Measurements from ENCODE around the gene FGGY.

DNA sequence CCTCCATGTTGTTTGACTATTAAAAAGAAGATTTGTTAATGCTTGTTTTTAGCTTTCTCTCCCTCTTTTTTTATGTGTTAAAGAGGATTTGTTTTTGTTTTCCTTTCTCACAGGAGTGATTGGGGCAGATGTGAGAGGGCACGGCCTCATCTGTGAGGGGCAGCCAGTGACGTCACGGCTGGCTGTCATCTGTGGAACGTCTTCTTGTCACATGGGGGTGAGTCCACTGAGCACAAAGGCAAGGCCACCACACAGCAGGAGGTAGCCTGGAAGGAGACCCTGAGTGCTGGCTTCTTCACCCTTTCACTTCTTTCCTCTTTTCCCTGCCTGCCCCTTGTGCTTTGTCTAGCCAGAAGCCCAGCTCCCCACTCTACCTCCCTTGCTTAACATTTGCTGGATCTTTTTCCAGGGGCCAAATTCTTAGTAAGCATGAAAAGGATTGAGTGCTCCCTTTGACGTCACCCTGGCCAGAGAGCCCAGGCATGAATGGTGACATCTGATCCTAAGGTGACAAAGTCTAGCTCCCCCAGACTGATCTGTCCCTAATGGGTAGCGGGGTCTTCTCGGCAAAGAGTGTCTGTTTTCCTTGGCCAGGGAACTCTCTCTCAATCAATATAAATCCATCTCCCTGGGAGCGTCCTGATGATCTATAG lies 257.2 kb downstream of the FGGY start:
- TF ChIP-seq, protein P1, sequence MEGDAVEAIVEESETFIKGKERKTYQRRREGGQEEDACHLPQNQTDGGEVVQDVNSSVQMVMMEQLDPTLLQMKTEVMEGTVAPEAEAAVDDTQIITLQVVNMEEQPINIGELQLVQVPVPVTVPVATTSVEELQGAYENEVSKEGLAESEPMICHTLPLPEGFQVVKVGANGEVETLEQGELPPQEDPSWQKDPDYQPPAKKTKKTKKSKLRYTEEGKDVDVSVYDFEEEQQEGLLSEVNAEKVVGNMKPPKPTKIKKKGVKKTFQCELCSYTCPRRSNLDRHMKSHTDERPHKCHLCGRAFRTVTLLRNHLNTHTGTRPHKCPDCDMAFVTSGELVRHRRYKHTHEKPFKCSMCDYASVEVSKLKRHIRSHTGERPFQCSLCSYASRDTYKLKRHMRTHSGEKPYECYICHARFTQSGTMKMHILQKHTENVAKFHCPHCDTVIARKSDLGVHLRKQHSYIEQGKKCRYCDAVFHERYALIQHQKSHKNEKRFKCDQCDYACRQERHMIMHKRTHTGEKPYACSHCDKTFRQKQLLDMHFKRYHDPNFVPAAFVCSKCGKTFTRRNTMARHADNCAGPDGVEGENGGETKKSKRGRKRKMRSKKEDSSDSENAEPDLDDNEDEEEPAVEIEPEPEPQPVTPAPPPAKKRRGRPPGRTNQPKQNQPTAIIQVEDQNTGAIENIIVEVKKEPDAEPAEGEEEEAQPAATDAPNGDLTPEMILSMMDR (IDR thresholded peaks at IDR 0.05) = no peak
- TF ChIP-seq EP300 (IDR thresholded peaks at IDR 0.05) (no peak), POLR2A (IDR thresholded peaks at IDR 0.05) (no peak), POLR2AphosphoS5 (IDR thresholded peaks at IDR 0.05) (no peak)
